Endothelial cell (in vitro differentiated cells): ENCODE measurements around the gene INTS11. TPM values are rescaled to one million over a fixed set of nuclear protein-coding genes. Genes with fewer than 3 reads are reported as not detected.

Source experiments
- DNase-seq: peaks from one replicate; pipeline ENCODE4 v3.0.0; 2021; ENCODE audit warnings: low spot score
- H3K27ac Mint-ChIP-seq: one replicate; pipeline ENCODE4 v1.8.0; 2021; ENCODE audit warnings: mixed read lengths, inconsistent platforms; ENCODE audit not compliant: unreplicated experiment
- H3K27me3 Mint-ChIP-seq: one replicate; pipeline ENCODE4 v1.8.0; 2021; ENCODE audit warnings: mild to moderate bottlenecking, moderate library complexity, mixed read lengths, inconsistent platforms; ENCODE audit not compliant: unreplicated experiment
- H3K36me3 Mint-ChIP-seq: one replicate; pipeline ENCODE4 v1.8.0; 2021; ENCODE audit warnings: mild to moderate bottlenecking, low read depth, mixed read lengths, inconsistent platforms; ENCODE audit not compliant: unreplicated experiment
- H3K4me1 Mint-ChIP-seq: one replicate; pipeline ENCODE4 v1.8.0; 2021; ENCODE audit warnings: mild to moderate bottlenecking, mixed read lengths, inconsistent platforms; ENCODE audit not compliant: unreplicated experiment
- H3K4me3 Mint-ChIP-seq: one replicate; pipeline ENCODE4 v1.8.0; 2021; ENCODE audit warnings: mild to moderate bottlenecking, mixed read lengths, inconsistent platforms; ENCODE audit not compliant: unreplicated experiment
- H3K9me3 Mint-ChIP-seq: one replicate; pipeline ENCODE4 v1.8.0; 2021; ENCODE audit warnings: mixed read lengths, inconsistent platforms; ENCODE audit not compliant: unreplicated experiment
- CTCF ChIP-seq: fragments of 200-600 bp; sonication (generic); IDR thresholded peaks from one replicate; pipeline ENCODE4 v1.5.0; 2021; ENCODE audit warnings: antibody characterized with exemption; ENCODE audit not compliant: unreplicated experiment
- total RNA-seq: library from RNA; stranded (reverse); fragmentation: NEBNext Ultra II Directional; extraction: Animal tissue kit (Norgen Biotek cat#: 25700); gene quantifications from one replicate; pipeline ENCODE4 v1.2.1, GENCODE V29; 2021; ENCODE audit not compliant: unreplicated experiment

The INTS11 gene
- total RNA-seq, 1 donor from 2014 or later: 104 TPM

- peaks cover 10% of the 10 kb centered on the region for H3K36me3 Mint-ChIP-seq
- no peak for TF ChIP-seq CTCF
- H3K27ac Mint-ChIP-seq: no peak overlapping the region
- no peak overlapping the region for H3K4me3 Mint-ChIP-seq
- DNase-seq: no peak
- no peaks in the 10 kb centered on the region for H3K9me3 Mint-ChIP-seq
- H3K27me3 Mint-ChIP-seq: peaks cover 10% of the 10 kb centered on the region
- no peaks in the 10 kb centered on the region for H3K4me1 Mint-ChIP-seq
Measured at GRCh38 chr1:1338278-1338677, 13.8 kb upstream of the INTS11 start.

- Mint-ChIP-seq H3K4me3 (no peak overlapping the region), H3K4me1 (no peaks in the 10 kb centered on the region), H3K9me3 (no peaks in the 10 kb centered on the region), H3K27ac (no peak overlapping the region), H3K36me3 (peaks cover 10% of the 10 kb centered on the region), H3K27me3 (peaks cover 7% of the 10 kb centered on the region)
- no peak for DNase-seq
- TF ChIP-seq CTCF: no peak
Measured at GRCh38 chr1:1337793-1338147, 13.3 kb upstream of the INTS11 start.

GRCh38 chr1:1336931-1337792, 12.7 kb upstream of the INTS11 start:
- no peak for DNase-seq
- peaks cover 10% of the 10 kb centered on the region for H3K36me3 Mint-ChIP-seq
- no peaks in the 10 kb centered on the region for H3K9me3 Mint-ChIP-seq
- no peak for TF ChIP-seq CTCF
- peaks cover 7% of the 10 kb centered on the region for H3K27me3 Mint-ChIP-seq
- H3K4me1 Mint-ChIP-seq: no peaks in the 10 kb centered on the region
- H3K4me3 Mint-ChIP-seq: no peak overlapping the region
- no peak overlapping the region for H3K27ac Mint-ChIP-seq

GRCh38 chr1:1336446-1336845, 12.0 kb upstream of the INTS11 start:
- TF ChIP-seq CTCF: no peak
- no peak overlapping the region for H3K4me3 Mint-ChIP-seq
- H3K9me3 Mint-ChIP-seq: no peaks in the 10 kb centered on the region
- H3K27ac Mint-ChIP-seq: no peak overlapping the region
- no peaks in the 10 kb centered on the region for H3K4me1 Mint-ChIP-seq
- peaks cover 7% of the 10 kb centered on the region for H3K27me3 Mint-ChIP-seq
- peaks cover 10% of the 10 kb centered on the region for H3K36me3 Mint-ChIP-seq
- DNase-seq: no peak

- no peak for TF ChIP-seq CTCF
- peaks cover 5% of the 10 kb centered on the region for H3K36me3 Mint-ChIP-seq
Measured at GRCh38 chr1:1335792-1336248, 11.4 kb upstream of the INTS11 start.

More at GRCh38 chr1:1335792-1336248, 11.4 kb upstream of the INTS11 start:
- no peak overlapping the region for H3K27ac Mint-ChIP-seq
- no peak for DNase-seq
- no peaks in the 10 kb centered on the region for H3K4me1 Mint-ChIP-seq
- peaks cover 6% of the 10 kb centered on the region for H3K27me3 Mint-ChIP-seq
- no peaks in the 10 kb centered on the region for H3K9me3 Mint-ChIP-seq
- no peak overlapping the region for H3K4me3 Mint-ChIP-seq
